HL-60/S4 (cell line): Measurements from ENCODE around the gene SLC9A4.

Experiments
- in situ Hi-C: fragments of 300-500 bp; cut with MboI; formaldehyde crosslinking; loops from 2 replicates; pipeline ENCODE4 v1.14.3; 2022; ENCODE audit warnings: low sequenced_read_pairs

Gene SLC9A4

DNA sequence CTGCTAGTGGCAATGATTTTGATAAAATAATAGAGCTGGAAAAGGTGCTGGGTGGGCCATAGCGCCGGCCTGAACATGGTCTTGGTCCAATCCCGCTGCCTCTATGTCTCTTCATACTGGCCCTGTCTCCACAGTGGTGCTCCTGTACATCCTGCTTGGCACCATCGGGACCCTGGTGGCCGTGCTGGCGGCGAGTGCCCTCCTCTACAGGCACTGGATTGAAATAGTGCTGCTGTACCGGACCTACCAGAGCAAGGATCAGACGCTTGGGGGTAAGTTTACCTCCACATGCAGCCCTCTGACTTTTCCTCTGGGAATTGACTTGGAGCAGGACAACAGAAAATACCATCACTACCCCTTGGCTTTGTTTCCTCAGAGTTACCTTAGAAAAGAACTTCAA is 26.1 kb upstream of the SLC9A4 start:
- in situ Hi-C loops: loop anchor here (10.0 to 25.0 kb wide), 2 partner anchors 422 to 1110 kb away; no protein-coding TSS in a partner anchor

DNA sequence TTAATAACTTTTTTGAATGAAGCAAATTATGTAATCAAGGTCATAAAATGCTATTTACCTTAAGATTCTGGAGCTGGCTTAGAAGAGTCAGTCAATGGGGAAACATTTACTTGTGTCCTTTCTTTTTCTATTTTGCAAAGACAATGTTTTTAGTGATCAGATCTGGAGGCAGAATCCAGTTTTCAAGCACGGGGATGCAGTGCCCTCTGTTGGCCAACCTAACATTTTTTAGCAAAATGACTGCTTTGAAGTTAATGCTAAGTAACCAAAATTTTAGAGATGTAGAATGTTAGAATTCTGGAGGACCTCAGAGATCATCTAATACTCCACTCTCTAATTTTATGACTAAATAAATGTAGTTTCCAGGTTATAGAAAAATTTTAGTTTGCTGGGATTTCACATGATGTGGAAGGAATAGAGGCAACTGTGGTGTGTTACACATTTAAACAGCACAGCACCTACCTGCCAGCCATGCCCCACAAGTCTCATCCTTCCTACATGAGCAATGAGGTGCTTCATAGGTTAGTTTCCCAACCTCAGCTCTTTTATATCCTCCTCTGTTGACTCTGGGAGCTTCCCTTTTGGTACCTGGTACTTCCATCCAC is 23.6 kb upstream of the SLC9A4 start:
- in situ Hi-C loops: loop anchor here (10.0 to 25.0 kb wide), 2 partner anchors 425 to 1112 kb away; no protein-coding TSS in a partner anchor

DNA sequence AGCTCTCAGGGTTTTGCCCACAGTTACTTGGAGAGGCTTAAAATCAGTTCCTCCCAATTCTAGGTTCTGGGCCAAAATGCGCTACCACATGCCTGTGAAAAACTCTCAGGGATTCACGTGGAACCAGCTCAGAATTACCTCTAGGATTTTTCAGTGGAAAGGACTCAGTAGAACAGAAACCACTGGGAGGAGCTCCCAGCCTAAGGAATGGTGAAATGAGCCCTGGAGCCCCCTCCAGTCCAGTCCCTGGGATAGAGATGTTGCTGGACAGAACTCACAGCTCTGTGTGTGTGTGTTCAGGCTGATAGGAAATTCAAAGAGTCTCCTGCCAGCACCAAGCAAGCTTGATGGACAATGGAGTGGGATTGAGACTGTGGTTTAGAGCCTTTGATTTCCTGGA is 21.1 kb upstream of the SLC9A4 start:
- in situ Hi-C loops: no loop called here

DNA sequence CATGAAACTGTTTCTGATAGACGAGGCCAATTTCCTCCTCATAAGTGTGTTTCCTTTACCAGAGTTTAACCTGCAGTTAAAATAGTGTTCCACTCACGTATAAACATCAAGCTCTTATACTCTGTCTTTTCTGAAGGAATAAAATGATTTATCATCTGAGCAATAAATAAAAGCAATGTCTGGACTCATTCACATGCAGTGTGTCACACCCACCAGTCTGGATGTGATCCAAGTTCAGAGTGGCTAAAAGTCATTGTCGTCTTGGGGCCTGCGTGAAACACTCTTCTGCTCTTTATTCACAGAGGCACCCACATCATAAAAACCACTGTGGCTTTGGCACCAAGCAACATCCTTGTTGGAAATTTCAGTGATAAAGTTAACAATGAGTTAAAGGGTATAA is 19.5 kb upstream of the SLC9A4 start:
- in situ Hi-C loops: no loop called here

DNA sequence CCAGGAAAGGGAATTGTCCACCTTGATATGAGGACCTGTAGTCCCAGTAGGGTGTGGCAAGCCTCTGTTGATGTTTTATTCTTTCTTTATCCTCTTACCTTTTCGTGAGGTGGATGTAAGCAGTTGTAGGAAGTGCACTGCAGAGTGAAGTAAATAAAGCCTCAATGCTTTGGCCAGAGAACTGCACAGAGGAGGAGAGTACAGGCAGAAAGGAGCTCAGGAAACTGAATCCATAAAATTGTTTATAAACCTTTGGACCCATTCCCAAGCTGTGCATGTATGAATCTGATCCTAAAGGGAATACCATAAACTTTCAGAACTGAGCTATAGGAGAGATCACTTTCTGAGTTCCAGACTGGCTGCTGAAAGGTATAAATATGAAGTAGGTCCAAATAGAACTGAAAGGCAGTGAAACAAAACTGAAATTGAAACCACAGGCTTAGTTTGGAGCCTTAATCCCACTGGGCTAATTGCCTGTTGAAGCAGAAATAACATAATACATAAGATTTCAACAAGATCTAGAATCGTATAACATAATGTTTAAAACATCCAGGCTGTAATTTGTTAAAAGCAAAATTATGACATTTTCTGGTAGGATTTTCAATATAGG is 17.9 kb upstream of the SLC9A4 start:
- in situ Hi-C loops: no loop called here

DNA sequence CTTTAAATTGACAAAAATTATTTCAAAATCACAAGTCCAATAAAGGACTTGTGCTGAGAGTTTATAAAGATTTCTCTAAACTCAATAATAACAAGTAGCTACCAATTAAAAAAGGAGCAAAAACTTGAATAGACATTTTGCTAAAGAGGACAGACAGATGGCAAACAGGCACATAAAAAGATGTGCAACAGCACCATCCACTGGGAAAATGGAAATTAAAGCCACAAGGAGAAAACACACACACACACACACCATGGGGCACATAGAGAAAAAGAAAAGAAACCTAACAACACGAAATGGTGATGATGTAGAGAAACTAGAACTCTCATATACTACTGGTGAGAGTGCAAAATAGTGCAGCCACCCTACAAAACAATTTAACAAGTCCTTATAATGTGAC is 12.6 kb upstream of the SLC9A4 start:
- in situ Hi-C loops: no loop called here

DNA sequence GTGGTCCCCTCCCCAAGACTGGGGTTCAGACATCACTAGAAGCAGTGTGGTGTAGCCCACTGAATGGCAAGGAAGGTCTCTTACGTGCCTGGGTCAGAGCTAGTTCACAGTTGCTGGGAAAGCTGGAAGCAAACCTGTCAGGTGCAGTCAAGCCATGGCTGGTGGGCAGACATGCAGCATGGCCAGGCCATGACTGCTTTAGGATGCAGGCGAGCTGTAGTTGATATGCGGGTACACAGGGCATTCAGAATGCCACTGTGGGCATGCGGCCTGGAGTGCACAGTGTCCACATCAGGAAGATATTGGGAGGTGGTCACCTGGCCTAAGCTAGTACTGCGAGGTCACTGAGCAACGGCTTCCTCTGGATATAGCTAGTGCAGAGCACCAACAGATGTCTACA is 11.8 kb upstream of the SLC9A4 start:
- in situ Hi-C loops: no loop called here

DNA sequence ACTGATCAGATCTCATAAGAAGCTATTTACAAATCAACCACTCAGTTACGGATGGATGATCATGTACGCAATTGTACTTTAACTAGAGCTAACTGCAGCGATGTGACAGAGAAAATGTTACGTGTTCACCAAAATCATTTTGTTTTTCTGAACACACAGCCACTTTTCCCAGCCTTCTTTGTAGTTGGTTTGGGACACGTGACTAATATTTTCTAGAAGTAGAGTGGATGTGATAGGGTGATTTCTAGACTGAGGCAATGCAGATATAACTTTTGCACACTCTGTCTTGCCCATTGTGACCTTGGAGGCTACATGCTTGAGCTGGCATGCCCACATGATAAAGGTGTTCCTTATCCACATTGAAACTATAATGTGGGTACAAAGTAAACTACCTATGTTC is 9.9 kb upstream of the SLC9A4 start:
- in situ Hi-C loops: no loop called here

DNA sequence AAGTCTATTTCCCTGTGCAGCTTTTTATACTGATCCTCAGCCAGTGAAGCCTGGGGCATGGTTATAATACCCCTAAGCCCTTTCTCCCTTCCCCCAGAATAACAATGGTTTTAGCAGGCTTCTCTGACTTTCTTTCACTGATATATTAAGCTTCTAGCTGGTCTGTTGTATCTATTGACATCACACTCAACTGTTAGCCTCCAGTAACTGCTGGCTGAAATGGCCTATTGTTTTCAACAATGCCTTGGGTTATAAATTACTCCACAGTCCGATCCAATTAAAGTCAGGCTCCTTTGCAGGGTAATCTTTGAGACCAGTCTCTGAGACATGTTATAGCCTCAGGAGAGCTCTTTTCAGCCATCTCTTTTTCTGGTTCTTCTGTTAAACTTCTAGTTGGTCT is 2.9 kb upstream of the SLC9A4 start:
- in situ Hi-C loops: loop anchor here (10.0 kb wide), 1 partner anchor 125 kb away; no protein-coding TSS in a partner anchor

DNA sequence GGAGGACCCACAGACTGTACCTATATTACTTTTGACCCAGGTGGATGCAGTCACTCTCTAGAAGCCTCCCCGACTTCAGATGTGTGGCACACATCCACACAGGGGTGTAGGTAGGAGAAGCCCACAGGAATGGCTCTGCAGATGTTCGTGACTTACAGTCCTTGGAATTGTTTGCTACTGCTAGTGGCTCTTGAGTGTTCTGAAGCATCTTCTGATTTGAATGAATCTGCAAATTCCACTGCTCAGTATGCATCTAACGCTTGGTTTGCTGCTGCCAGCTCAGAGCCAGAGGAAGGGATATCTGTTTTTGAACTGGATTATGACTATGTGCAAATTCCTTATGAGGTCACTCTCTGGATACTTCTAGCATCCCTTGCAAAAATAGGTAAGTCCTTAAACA is 605 bp downstream of the SLC9A4 start:
- in situ Hi-C loops: loop anchor here (10.0 kb wide), 1 partner anchor 121 kb away; no protein-coding TSS in a partner anchor

DNA sequence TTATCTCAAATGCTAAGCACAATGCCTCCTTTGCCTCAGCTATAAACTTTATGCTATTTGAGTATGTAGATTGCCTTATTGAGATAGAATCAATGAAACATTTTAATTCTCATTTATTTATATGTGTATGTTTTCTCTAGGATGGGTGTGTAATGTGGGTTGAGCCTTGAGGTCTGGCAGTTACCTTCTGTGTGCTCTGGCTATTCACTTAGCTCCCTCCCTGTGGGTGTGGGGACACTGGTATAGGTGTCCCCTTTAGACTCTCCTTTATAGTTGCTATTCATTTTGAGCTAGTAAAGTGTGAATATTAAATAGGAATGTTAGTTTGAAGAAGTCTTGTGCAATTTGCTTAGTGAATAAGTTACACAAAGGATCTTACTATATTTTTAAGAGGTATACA is 1.8 kb downstream of the SLC9A4 start:
- in situ Hi-C loops: loop anchor here (10.0 kb wide), 1 partner anchor 120 kb away; no protein-coding TSS in a partner anchor

DNA sequence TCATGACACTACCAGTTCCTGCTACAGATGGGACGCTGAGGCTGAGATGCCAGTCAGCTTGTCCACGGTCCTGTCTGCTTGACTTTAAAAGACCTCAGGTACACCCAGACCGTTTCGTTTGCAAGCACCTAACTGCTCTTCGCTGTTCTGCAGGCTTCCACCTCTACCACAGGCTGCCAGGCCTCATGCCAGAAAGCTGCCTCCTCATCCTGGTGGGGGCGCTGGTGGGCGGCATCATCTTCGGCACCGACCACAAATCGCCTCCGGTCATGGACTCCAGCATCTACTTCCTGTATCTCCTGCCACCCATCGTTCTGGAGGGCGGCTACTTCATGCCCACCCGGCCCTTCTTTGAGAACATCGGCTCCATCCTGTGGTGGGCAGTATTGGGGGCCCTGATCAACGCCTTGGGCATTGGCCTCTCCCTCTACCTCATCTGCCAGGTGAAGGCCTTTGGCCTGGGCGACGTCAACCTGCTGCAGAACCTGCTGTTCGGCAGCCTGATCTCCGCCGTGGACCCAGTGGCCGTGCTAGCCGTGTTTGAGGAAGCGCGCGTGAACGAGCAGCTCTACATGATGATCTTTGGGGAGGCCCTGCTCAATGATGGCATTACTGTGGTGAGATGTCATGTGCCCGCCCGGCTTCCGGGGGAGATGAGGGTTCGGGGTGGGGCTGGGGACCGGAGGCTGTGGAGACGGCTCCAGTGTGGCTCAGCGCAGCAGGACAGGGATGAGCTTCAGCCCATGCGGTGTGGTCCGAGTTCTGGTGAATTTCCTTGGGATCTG is 5.9 kb downstream of the SLC9A4 start:
- in situ Hi-C loops: loop anchor here (10.0 kb wide), 1 partner anchor 116 kb away; no protein-coding TSS in a partner anchor

DNA sequence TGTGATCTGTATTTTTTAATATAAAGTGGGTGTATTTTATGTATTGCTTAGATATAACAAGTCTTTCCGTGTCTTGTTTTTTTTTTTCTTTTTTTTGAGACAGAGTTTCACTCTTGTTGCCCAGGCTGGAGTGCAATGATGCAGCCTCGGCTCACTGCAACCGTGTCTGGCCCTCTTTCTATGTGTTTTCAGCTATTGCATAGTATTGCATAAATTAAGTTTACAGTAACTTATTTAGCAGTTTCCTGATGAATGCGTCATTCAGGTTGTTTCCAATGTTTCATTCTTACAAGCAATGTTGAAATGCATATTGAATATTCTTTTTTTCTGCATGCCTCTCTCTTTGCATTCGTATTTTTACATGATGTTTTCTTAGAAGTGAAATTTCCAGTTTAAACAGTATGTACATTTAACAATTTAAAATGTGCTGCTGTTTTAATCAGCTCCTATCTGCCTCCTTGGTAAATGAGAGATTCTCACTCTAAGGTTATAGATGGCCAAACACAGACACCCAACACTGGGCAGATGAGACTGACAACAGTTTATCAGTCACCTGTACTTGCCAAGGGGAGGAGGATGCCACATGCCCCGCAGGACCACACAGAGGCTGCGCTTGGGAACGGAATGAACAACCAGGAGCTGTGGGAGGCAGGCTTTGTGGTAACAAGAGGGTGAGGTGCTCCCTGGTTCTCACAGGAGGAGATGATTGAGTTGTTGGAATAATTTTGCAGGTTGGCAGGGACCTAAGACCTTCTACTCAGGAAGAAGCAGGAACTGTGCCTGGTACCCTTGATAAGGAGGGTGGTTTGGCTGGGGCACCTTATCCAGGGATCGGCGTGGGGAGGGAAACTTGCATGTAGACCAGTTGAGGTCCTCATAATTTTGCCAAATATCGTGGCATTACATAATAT is 7.5 kb downstream of the SLC9A4 start:
- in situ Hi-C loops: no loop called here

DNA sequence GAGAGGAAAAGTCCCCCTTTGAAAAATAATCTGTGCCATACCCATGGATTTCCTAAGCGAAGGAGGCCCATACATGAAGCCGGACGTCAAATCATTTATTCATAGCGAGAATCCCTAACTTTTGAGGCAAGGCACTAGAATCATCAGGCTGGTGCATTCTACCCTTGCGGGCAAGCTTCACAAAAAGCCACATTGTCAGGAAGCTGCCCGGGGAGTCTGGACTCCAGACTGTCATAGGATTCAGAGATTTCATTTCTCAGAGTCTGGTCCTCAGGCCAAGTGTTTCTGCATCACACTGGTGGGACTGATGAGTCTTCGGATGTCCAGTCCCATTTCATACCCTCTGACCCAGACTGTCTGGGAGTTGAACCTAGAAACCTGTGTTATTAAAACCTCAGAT is 8.9 kb downstream of the SLC9A4 start:
- in situ Hi-C loops: no loop called here

DNA sequence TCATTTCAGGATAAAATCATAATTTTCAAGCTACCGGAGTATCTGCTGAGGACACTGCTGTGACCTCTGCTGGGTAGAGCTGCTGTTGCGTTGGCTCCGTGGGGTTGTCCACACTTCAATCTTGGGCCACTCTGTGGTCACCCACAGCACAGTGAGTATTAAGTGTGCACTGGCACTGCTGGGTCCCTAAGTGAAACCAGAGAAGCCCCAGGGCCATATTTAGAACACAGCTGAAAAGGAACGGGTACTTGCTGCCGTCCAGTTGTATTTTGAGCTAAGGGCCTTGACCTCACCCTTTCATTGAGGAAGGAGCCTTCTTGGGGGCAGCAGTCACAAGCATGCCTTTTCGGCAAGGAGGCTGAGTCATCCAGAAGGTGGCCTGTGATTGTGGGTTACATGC is 10.1 kb downstream of the SLC9A4 start:
- in situ Hi-C loops: no loop called here

DNA sequence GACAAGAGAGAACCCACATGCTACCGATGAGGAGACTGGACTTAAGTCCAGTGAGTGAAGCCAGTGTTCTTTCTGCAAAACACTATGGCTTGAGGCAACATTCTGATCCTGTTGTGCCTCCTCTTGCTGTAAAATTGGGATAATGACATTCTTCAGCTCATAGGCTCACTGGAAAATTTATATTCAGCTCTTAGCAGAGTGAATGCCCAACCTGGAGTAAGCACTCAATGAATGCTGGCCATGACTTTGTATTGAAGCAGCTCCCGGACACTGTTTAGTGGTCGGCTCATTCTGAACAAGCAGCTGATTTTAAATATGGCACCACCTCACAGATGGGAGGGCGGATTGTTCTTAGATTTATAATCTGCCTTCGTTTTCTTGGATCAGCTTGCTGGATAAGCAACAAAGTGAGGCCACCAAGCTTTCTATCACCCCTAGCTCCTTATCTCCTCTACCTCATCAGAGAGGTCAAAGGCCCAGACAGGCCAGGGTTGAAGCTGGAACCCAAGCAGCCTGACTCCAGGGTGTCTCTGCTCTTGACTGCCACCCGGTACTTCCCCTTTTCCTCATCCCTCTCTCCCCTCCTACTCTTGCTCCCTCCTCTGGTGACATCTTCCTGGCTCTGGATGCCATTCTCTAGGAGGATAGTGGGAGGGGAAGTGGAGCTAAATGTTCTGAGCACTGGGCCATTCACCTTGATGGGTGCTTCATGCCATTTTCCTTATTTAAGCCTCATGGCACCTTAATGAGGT is 11.5 kb downstream of the SLC9A4 start:
- in situ Hi-C loops: no loop called here

DNA sequence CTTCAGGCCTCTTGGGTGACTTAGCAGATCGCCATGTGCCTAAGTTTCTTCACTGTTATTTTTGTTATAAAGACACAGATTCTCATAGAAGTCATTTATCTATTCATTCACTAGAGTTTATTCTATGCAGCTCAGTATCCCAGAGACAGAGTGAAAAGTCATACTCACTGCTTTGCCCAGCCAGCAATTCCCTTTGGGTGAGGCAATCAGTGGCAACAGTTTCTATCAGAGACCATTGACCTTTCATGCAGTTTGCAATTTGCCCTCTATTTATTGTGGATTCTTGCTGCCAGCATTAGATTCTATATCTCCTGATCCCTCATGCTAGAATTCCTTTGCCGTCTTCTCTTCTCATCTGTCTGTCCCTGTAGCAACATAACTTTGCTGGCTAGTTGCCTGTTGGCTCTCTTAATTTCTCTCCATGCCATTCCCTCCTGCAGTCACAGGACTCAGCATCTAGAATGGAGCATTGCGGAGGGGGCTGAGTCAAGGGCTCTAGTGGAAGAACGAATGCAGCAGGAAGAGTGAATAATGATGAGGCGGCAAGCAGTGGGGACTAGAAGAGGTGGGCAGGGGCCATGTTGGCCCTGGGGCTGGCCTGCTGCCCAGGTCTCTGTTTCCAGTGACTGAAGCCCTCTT is 12.2 kb downstream of the SLC9A4 start:
- in situ Hi-C loops: no loop called here

DNA sequence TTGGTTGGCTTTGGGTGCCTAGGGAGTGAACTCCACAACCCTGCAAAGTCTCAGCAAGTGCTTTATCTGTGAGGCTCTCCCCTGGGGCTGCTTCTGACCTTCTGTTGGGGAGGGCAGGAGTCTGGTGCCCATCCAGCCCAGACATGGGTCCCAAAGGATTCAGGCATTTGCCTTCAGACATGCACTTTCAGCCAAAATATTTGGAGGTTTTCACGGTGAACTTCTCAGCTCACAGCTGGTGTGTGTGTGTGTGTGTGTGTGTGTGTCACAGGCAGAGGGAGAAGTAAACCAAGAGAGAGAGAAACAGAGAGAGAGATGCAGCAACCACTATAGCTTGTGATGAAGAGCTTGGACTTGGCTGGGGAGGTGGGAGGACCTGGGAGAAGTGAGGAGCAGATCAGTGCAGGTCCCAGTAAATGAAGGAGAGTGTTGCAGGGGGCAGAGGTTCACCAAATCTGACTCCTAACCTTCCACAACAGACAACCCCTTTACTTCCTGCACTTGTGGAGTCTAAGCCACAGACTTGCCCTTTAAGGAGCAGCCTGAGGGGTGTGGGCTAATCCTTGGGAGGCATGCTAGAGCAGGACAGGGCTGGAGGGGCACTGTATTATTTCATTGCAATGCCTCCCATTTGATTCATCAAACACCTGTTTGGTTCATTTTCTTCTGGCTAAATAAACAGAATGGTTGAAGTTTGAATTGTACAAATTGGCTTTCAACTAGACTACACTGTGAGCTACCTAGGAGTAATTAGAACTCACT is 14.1 kb downstream of the SLC9A4 start:
- in situ Hi-C loops: no loop called here
